ENCODE data around the gene USP53.
"Not testable (repeated sequence)": the region's sequence is repeated elsewhere in the genome, so short reads cannot be mapped to it uniquely, and the experiment has no call there.

USP53 gene

DNA sequence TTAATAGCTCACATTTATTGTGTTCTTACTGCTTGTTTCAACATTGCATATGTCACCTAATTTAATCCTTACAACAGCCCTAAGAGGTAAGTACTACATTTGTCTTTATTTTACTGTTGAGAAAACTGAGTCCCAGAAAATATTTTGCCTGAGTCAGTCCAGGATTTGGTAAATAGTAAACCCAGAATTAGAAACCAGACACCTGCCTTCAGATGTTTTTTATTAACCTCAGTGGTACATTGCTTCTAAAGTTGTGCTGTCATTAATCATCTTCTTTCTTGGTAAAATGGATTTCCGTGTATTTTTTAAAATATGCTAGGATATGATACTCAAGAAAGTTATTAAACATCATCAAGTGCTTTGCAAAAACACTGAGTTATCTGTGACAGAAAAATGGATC, 31.4 kb downstream of the USP53 start:
- no peak for DNase-seq (ENCODE audit: low read depth)
- H3K4me3 ChIP-seq (ENCODE audit: low read length) = no peak overlapping the region
- TF ChIP-seq, protein P1, sequence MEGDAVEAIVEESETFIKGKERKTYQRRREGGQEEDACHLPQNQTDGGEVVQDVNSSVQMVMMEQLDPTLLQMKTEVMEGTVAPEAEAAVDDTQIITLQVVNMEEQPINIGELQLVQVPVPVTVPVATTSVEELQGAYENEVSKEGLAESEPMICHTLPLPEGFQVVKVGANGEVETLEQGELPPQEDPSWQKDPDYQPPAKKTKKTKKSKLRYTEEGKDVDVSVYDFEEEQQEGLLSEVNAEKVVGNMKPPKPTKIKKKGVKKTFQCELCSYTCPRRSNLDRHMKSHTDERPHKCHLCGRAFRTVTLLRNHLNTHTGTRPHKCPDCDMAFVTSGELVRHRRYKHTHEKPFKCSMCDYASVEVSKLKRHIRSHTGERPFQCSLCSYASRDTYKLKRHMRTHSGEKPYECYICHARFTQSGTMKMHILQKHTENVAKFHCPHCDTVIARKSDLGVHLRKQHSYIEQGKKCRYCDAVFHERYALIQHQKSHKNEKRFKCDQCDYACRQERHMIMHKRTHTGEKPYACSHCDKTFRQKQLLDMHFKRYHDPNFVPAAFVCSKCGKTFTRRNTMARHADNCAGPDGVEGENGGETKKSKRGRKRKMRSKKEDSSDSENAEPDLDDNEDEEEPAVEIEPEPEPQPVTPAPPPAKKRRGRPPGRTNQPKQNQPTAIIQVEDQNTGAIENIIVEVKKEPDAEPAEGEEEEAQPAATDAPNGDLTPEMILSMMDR (IDR thresholded peaks at IDR 0.05; ENCODE audit: insufficient read depth, low read depth, low read length, missing control alignments) = no peak

DNA sequence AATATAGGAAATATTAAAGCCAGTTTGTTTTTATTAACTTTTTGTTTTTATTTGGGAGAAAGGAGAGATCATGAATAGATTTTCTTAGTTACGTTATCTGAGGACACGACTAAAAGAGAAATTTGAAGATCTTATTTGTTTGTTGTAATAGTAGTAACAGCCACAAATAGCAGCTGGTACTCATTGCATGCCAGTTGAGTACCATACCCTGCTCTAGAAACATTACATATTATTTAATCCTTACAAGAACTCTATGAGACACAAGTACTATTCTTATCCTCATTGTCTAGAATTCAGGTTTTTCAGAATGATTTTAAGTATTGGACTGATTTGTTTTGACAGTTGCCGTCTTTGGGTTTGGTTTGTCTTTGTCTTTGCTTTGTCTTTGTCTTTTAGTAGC, 31.8 kb downstream of the USP53 start:
- TF ChIP-seq, protein P1 (IDR thresholded peaks at IDR 0.05; ENCODE audit: insufficient read depth, low read depth, low read length, missing control alignments) = no peak
- no peak for DNase-seq (ENCODE audit: low read depth)
- H3K4me3 ChIP-seq (ENCODE audit: low read length) = no peak overlapping the region

DNA sequence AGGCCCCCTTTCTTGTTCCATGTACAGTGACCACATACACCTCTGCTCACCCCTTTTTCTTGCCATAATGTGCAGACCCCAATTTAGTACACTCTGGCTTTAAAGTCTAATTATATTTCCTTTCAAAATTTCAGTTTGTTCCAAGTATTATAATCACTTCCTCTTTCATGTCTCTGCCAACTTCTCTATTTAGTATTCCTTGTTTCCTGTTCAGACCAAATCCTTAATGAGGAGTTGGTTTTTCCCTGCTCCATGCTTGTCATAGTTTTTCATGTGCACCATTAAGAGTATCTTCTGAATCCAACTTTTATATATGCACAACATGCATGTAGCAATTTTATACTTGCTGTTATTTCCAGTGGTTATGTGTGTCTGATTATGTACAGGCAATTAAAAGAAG, 32.3 kb downstream of the USP53 start:
- TF ChIP-seq, protein P1 (IDR thresholded peaks at IDR 0.05; ENCODE audit: insufficient read depth, low read depth, low read length, missing control alignments) = no peak
- no peak overlapping the region for H3K4me3 ChIP-seq (ENCODE audit: low read length)
- no peak for DNase-seq (ENCODE audit: low read depth)

DNA sequence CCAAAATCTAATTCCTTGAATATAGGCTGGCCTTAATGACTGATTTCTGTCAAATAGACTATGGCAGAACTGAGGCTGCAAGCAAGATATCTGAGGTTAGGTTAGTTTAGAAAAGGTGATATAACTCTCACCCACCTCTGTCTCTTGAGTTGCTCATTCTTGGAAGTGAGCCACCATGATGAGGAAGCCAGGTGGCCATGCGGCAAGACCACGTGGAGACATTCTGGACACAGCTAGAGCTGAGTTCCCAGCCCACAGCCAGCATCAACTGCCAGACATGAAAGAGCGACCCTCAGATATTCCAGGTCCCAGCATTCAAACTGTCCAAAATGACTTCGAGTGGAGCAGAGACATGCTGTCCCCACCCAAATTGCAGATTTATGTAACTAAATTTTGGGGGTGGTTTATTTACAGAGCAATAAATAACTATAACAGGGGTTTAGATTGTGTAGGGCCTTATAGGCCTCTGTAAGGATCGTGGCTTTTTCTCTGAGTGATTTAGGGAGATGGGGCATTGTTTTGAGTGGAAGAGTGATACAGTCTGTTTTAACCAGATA, 33.7 kb downstream of the USP53 start:
- TF ChIP-seq, protein P1 (IDR thresholded peaks at IDR 0.05; ENCODE audit: insufficient read depth, low read depth, low read length, missing control alignments) = no peak
- no peak overlapping the region for H3K4me3 ChIP-seq (ENCODE audit: low read length)
- DNase-seq (ENCODE audit: low read depth) = no peak

DNA sequence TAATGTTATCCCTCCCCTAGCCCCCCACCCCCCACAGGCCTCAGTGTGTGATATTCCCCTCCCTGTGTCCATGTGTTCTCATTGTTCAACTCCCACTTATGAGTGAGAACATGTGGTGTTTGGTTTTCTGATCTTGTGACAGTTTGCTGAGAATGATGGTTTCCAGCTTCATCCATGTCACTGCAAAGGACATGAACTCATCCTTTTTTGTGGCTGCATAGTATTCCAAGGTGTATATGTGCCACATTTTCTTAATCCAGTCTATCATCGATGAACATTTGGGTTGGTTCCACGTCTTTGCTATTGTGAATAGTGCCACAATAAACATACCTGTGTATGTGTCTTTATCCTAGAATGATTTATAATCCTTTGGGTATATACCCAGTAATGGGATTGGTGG, 38.5 kb downstream of the USP53 start:
- H3K4me3 ChIP-seq (ENCODE audit: low read length); DNase-seq (ENCODE audit: low read depth): not testable (repeated sequence)

DNA sequence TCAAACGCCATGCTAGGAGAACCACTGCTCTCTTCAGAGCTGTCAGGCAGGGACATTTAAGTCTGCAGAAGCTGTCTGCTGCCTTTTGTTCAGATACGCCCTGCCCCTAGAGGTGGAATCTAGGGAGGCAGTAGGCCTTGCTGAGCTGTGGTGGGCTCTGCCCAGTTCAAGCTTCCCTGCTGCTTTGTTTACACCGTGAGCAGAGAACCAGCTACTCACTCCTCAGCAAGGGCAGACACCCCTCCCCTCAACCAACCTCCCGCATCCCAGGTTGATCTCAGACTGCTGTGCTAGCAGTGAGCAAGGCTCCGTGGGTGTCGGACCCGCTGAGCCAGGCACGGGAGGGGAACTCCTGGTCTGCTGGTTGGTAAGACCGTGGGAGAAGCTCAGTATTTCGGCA, 42.7 kb downstream of the USP53 start:
- DNase-seq (ENCODE audit: low read depth); H3K4me3 ChIP-seq (ENCODE audit: low read length): not testable (repeated sequence)

DNA sequence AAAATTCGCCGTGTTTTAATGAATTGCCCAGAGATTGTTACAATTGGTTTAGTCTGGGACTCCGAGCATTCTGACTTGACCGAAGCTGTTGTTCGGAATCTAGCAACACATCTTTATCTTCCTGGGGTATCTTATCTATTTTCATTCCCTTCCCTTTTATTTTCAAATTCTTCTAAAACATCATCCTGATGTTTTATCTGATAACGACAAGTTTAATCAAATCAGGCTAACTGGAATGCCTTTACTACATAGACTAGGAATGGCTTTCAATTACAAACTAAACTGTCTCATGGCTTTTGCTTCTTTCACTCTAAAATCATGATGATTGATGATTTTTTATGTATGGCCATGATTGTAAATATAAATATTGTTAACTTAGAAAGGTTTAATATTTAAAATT, 48.0 kb downstream of the USP53 start:
- DNase-seq (ENCODE audit: low read depth) = no peak
- no peak overlapping the region for H3K4me3 ChIP-seq (ENCODE audit: low read length)
- TF ChIP-seq, protein P1 (IDR thresholded peaks at IDR 0.05; ENCODE audit: insufficient read depth, low read depth, low read length, missing control alignments) = no peak

DNA sequence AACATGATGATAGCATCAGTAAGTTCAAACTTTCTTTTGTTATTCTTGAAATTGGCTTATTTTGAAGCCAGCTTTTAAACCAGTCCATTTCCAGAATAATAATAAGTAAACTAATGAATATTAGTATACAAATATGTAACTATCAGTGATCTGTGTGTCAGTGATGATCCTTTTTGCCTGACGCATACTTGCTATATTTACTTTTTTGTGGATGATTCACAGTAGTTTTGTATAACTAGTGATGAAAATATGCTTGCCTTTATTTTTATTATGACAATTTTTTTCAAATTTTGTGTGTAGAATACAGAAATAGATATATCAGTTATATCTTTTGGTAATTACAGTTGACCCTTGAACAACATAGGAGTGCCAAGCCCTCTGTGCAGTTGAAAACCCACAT, 49.5 kb downstream of the USP53 start:
- DNase-seq (ENCODE audit: low read depth) = no peak
- TF ChIP-seq, protein P1 (IDR thresholded peaks at IDR 0.05; ENCODE audit: insufficient read depth, low read depth, low read length, missing control alignments) = no peak
- H3K4me3 ChIP-seq (ENCODE audit: low read length) = no peak overlapping the region

Measured in epithelial cell of esophagus (primary cell).